ENCODE results near the gene MTMR2.

The MTMR2 gene

DNA sequence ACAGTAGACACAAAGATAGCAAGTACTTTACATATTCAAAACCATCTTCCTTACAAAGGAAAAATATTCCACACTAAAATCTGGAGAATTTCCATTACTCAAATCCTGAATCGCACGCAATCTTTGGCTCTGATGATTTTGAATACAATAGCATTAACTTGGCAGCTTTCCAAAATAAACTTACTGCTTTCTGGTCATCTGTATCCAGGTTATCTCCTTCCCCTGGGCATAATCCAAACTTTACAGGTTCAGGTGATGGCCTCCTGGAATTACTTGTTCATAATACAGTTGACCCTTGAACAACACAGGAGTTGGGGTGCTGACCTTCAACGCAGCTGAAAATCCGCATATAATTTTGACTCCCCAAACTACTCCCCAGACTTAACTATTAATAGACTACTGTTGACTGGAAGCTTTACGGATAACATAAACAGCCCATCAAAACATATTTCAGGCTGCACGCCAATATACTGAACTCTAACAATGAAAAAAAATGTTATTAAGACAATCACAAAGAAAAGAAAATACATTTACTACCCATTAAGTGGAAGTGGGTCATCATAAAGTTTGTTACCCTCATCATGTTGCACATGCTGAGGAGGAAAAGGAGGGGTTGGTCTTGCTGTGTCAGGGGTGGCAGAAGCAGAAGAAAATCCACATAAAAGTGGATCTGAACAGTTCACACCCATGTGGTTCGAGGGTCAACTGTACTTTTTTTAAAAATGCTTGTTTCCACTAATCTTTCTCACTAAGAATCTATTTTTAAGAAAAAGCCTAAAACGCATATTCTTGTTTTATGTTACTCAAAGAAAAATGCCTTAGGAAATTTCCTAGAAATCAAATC is 6.5 kb downstream of the MTMR2 start:
- peak; percentile 55 for DNase-seq

DNA sequence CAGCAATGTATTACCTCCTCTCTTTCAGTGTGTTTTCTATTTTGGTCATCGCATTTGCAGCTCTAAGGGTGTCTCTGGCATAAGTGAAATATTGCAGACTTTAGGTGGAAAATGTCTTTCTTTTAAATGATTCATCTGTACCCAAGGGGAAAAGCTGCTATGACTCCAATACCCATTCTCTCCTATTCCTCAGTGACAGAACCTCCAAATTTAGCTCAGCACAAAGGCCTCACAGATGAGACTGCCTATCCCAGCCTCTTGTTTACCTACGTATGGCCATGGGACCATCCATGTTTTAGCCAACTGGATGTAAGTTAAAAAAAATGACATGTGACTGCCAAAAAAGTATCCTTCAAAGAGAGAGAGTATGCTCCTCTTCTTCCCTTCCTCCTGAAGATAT is 7.9 kb downstream of the MTMR2 start:
- DNase-seq = no peak

DNA sequence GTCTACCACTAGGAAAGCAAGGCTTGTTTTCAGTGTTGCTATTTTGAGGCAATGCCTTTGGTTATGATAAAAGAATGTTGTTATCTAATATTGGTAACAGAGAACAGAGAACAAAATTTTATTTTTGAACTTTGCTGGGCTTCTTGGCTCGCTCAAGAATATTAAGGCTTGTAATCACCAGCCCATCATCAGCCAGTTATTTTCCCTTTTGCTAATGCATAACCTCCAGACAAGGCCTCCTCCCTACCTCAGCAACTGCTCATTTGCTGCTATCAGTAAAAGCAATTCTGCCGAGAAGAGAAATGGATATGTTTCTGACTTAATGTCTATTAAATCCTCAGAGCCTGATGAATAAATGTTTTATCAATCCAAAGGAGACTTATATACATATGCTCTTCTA is 8.9 kb downstream of the MTMR2 start:
- DNase-seq = no peak

DNA sequence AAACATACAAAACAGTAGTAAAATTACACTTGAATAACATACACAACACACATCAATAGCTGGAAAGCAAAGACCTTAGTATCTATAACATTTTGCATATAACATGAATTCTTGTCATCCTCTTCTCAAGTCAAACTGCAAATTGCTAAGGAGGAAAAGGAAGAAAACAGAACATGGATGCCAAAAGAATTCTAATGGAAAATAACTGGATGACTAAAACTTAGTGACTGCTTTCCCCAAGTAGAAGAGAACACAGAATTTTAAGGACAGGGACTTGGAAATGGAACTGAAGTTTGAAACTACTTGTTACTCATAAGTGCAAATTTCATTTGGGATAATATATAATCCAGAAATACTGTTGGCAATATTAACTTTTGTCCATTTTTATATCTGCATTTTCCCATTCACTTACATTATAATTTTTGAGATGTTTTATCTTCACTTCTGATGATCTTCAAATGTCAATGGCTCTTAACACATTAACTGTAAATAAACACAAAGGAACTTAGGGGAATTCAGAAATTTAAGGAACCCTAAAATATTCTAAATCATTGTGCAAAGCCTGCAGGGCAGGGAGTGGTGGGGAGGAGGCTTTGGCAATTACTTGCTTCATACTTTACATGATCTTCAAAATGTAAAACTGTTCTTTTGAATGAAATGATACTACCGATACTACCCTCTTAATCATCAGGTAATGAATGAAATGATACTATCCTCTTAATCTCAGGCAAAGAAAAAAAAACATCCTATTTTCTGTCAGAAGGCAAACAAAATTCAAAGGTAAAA is 9.9 kb downstream of the MTMR2 start:
- DNase-seq = no peak

DNA sequence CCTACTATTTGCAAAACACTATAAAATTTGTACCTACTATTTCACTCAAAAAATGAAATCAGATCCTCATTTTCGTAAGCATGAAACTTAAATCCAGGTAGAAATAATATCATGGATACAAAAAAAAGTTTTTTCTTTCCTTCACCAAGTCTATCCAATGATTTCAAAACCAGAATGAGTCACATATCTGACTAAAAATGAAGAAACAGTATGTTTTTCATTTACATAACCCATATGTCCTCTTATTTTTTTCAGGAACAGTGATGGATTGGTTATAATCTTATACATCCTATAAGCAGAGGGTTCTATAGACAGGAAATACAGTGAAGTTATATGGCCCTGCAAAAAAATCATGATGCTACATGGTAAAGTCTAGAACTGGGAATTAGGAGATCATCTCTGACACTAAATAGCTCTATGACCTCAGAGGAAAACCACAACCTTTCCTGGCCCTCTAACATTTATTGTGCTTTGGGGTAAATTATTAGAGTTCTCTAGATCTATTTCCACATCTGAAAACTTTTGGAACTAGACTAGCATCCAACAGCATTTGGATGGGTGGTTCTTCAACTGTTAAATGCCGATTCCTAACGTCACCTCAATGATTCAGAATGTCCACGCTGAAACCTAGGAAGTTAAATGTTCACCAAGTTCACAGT is 10.9 kb downstream of the MTMR2 start:
- no peak for DNase-seq

DNA sequence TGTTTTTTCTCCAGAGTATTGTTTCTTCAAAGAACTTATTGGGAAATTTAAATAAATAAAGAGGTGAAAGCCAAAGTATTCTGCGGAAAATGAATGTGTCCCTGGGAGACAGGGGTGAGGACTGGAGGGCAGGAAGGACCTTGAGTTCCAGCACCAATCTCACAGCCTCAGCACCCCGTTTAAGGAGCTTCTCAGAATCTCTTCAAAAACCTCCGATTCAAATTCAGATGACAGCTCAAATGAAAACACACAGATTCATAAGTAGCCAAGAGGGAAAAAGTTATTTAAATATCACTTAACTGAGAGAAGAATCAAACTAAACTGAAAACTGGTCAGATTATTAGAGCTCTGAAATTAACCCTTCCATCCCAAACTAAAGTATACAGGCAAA is 12.5 kb downstream of the MTMR2 start:
- DNase-seq = no peak

DNA sequence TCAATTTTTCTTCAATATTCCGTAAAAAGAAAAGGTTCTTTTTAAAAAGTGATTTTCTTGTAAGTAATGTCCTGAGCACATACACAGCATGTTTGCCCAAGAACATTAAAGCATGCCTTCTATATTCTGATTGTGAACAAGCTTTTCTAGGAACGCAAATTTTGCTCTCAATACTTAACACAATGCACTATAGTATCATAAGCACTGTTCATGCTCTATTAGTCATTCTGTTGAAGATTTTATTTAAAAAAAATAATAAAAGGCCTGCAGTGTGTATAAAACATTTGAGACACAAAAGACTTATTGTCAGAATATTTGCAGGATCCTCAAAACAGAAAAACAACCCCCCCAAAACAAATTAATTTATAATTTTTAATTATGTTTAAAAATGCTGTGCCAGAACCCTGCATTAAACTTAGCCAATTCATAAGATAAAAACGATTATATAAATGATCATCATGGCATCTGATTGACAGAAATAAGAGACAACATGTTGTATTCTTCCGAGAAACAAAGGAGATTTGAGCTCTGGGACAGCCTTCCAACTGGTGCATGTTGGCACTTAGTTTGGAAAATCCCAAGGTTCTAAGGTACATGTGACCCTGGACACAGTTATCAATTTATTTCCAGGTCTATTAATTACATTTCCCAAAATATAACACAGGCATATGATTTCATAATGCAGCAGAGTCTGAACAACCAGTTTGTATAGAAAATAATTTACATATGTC is 13.1 kb downstream of the MTMR2 start:
- no peak for DNase-seq

- DNase-seq = no peak
Measured at GRCh38 chr11:95908826-95909225, 15.1 kb downstream of the MTMR2 start.

DNA sequence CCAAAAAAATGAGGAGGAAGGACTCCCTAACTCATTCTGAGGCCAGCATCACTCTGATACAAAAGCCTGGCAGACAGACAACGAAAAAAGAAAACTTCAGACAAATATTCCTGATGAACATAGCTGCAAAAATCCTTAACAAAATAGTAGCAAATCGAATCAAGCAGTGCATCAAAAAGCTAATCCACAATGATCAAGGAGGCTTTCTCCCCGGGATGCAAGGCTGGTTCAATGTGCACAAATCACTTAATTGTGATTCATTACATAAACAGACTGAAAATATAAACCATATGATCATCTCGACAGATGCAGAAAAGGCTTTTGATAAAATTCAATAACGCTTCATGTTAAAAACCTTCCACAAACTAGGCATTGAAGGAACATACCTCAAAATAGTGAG is 16.4 kb downstream of the MTMR2 start:
- no peak for DNase-seq

DNA sequence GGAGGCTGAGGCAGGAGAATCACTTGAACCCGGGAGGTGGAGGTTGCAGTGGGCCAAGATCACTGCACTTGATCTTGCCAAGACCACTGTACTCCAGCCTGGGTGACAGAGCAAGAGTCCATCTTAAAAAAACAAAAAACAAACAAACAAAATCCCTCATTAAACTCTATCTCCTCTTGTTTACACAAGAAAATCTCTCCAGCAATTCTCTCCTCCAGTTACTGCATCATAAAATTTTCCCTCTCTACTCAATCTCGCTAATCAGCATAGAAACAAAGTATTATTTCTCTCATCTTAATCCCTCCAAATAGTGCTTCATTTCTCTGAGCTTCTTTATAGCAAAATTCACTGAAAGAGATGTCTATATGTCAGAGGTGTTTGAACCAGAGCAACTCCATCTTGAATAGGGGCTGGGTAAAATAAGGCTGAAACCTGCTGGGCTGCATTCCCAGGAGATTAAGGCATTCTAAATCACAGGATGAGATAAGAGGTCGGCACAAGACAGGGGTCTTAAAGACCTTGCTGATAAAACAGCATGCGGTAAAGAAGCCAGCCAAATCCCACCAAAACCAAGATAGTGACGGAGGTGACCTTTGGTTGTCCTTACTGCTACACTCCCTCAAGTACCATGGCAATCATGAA is 19.8 kb downstream of the MTMR2 start:
- DNase-seq = no peak

GRCh38 chr11:95898782-95899181 is 25.1 kb downstream of the MTMR2 start:
- no peak for DNase-seq

DNA sequence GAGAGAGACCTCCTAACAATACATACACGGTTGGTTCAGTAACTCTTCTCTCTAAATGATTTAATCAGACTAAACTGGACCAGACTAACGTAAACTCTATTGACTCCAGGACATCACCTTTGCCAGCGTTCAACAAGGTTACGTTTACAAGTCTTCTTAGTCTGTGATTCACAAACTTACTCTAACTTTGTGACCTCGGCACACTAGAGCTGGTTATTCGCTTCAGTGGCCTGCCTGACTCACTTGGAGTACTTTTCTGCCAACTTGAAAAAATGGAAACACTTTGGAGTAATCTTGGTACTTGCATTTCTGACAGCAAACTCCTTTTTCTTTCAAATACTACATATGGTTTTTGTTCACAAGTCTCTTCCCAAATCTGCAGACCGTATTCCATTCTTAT is 26.2 kb downstream of the MTMR2 start:
- DNase-seq = no peak

DNA sequence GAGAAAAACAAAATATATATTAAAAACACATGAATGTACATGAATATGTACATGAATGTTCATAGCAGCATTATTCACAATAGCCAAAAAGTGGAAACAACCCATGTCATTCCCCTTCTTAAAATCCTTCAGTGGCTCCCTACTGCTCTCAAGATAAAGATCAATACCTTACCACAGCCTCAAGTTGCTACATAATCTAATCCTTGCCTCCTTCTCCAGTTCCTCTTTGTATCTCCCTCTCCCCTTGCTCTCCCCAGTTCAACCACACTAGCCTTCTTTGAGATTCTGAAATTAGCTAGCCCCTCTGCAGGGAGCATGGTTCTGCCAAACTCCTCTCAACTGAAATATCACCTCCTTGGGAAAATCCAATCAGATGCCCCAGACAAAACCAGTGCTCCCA is 28.1 kb downstream of the MTMR2 start:
- no peak for DNase-seq

DNA sequence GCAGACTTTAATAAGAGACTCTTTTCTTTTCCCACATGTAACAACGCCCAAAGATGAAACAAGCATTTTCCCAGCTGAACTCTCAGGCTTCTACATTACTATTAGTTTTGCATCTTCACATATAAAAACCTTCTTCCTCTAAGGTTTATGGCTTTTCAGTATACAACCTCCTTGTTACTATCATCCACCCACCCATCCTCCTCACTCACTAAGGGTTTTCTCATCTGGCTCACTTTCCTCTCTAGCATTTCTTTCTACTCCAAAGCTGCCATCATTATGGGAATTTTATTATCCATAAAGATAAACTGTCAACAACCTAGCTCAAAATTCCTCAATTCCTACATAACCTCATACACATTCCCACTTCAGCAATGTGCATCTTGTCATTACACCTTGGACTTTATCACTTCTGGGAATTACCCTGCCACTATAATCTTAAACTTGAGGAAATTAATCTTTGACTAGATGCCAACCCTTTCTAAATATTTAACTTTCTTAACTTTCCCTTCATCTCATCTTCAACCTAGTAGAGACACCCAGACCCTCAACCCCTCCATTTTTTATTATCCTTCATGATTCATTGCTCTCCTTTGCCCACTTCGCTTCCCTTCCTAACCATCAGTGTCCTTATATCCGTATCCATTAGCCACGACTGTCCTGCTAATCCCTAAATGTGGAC is 30.9 kb downstream of the MTMR2 start:
- no peak for DNase-seq

GRCh38 chr11:95892492-95892891 is 31.4 kb downstream of the MTMR2 start:
- DNase-seq = no peak

DNA sequence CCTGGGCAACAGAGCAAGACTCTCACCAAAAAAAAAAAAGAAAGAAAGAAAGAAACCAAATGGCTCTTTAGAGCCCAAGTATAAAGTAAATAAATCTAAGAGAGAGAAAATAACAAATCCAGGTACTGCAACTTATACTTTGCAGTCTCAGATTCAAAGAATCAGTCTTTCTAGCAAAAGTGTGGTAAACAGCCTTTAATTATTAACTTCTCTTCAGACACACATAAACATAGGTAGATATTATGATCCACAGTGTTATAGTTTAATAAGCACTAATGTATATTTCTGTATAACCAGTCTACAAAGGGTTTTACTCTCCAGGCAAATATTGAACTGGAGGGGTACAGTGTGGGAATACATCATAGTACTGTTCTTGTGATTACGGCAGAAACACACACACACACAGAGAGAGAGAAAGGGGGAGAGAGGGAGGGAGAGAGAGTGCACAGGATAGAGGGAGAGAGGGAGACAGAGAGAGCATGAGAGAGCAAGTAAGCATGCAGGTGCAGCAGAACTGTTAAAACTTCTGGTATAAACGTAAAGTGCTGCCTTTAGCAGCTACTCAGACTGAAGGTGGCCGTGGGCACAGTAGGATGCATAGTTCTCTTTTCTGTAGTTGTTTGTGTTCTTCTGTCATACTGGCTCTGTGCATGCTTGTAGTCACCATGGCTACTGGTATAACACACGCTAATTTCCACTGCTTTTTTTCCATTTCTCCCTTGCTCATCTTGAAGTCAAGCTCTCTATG is 32.3 kb downstream of the MTMR2 start:
- no peak for DNase-seq

- DNase-seq = no peak
Measured at GRCh38 chr11:95888852-95889251, 35.1 kb downstream of the MTMR2 start.

- DNase-seq = no peak
Measured at GRCh38 chr11:95888439-95888838, 35.5 kb downstream of the MTMR2 start.

DNA sequence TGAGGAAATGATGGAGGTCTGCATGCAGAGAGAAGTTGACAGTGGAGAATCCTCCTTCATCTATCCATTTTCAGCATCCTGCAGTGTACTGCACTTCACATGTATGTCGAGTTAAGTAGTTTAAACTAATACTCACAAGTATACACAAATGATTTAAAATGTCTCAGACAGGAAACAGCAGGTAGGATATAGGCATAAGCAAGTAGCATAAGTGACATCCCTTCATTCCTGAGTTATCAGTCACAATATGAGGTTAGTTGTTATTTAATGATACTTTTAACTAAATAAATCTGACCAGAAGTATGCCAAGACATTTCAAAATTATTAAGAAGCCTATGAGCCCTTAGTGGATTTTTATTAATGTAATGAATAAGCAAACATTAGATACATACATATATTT is 37.4 kb downstream of the MTMR2 start:
- DNase-seq = no peak

DNA sequence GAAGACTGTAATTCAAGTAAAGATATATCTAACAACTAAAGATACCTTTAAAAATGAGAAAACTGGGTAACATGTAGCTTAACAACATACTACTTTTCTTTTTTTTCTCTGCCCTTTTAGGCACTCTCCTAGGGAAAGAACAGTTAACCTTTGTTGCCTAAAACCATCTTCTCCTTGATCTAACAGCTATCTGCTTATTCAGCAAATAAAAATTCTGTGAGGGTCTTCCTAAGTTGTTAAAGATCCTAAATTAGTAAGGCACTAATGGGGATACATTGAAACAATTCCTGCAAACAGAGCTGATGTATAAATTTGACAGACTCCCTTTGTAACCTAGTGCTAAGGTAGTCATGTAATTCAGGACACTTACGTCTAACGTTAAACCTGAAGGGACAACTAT is 39.1 kb downstream of the MTMR2 start:
- no peak for DNase-seq

- DNase-seq = no peak
Measured at GRCh38 chr11:95884376-95884775, 39.5 kb downstream of the MTMR2 start.

Data from NCI-H2081 treated with DMSO at 0.1 percent for 48 hours (cell line).